ENCODE measurements around the gene SLC25A21. TPM values are rescaled to one million over a fixed set of nuclear protein-coding genes. Genes with fewer than 3 reads are reported as not detected.

SLC25A21 gene
- total and polyA plus RNA-seq, 10 of the 15 experiments (the other 5 are each of a cell fraction or from before 2014, with no cell fraction given) = 0.06 to 0.72 (median 0.17) TPM; not detected in 3

GRCh38 chr14:36690311-36691040 lies 481.9 kb downstream of the SLC25A21 start:
- no peaks in the 10 kb centered on the region for H4K20me1 ChIP-seq (ENCODE audit: control insufficient read depth, insufficient read depth)
- no peaks in the 10 kb centered on the region for H3K27me3 ChIP-seq (replicated peaks in 1 of 2; ENCODE audit: control insufficient read depth in 2 of 2, insufficient read depth in 2 of 2, low read length in 1 of 2)
- no peaks in the 10 kb centered on the region for H3K79me2 ChIP-seq (ENCODE audit: control insufficient read depth, insufficient read depth, low read length)
- H2AFZ ChIP-seq (ENCODE audit: control insufficient read depth, low read depth, low read length) = no peak overlapping the region
- no peak overlapping the region for H3K4me2 ChIP-seq (ENCODE audit: control insufficient read depth, insufficient read depth)
- intact Hi-C loops (cut with micrococcal nuclease; ENCODE audit: unreplicated experiment) = no loop called here
- H3K9ac ChIP-seq (ENCODE audit: control insufficient read depth, insufficient read depth, low read length) = no peak overlapping the region
- SMC1A ChIA-PET (ENCODE audit: uncharacterized antibody, unreplicated experiment) = no interaction called here
- H3K4me1 ChIP-seq (ENCODE audit: control insufficient read depth, insufficient read depth, low read length) = no peaks in the 10 kb centered on the region
- H3K4me3 ChIP-seq = no peak overlapping the region
- no peak for DNase-seq (ENCODE audit: low read depth, low spot score)
- H3K27ac ChIP-seq (ENCODE audit: control insufficient read depth, insufficient read depth) = no peak overlapping the region
- no peak for ATAC-seq
- no peak for FAIRE-seq
- RAD21 ChIA-PET (ENCODE audit: unreplicated experiment) = no interaction called here
- POLR2A ChIA-PET = no interaction called here
- H3K9me3 ChIP-seq (replicated peaks; ENCODE audit: control insufficient read depth, insufficient read depth, low read length) = no peaks in the 10 kb centered on the region
- WGBS (ENCODE audit: insufficient coverage, insufficient replicate concordance, low lambda C conversion rate, missing lambda C conversion rate) = 7% methylated on average over 1 of the region's 1 CpG
- H3K36me3 ChIP-seq (ENCODE audit: control insufficient read depth in 2 of 2, insufficient read depth in 2 of 2, low read length in 1 of 2) = no peaks in the 10 kb centered on the region
- CTCF ChIA-PET = interaction anchor here (1.6 kb wide), 1 partner anchor 251 kb away, joined by 4 read pairs; no protein-coding TSS in a partner anchor
- in situ Hi-C loops (cut with MboI) = no loop called here
- BruUV-seq (replicated peaks) = no TSS peak
- TF ChIP-seq ATF7 (IDR thresholded peaks at IDR 0.05; ENCODE audit: low read depth) (no peak), BACH1 (IDR thresholded peaks at IDR 0.05; ENCODE audit: borderline replicate concordance) (no peak), PML (IDR thresholded peaks at IDR 0.05; ENCODE audit: low read length) (no peak), SMAD5 (IDR thresholded peaks at IDR 0.05; ENCODE audit: low read depth) (no peak), TCF3 (IDR thresholded peaks at IDR 0.05; ENCODE audit: borderline replicate concordance, insufficient read depth, low read depth, low read length) (no peak), CHD4 (IDR thresholded peaks at IDR 0.05) (no peak), KDM1A (IDR thresholded peaks at IDR 0.05; ENCODE audit: borderline replicate concordance) (no peak), ZNF384 (IDR thresholded peaks at IDR 0.05; ENCODE audit: borderline replicate concordance, low read depth, low read length) (no peak), NR2C2 (IDR thresholded peaks at IDR 0.05; ENCODE audit: borderline replicate concordance, control insufficient read depth, insufficient read length, low read depth) (no peak), GABPA (IDR thresholded peaks at IDR 0.05; ENCODE audit: low read depth) (no peak), YY1 (IDR thresholded peaks at IDR 0.05; ENCODE audit: low read depth, low read length) (no peak)
- TF ChIP-seq, protein P1, sequence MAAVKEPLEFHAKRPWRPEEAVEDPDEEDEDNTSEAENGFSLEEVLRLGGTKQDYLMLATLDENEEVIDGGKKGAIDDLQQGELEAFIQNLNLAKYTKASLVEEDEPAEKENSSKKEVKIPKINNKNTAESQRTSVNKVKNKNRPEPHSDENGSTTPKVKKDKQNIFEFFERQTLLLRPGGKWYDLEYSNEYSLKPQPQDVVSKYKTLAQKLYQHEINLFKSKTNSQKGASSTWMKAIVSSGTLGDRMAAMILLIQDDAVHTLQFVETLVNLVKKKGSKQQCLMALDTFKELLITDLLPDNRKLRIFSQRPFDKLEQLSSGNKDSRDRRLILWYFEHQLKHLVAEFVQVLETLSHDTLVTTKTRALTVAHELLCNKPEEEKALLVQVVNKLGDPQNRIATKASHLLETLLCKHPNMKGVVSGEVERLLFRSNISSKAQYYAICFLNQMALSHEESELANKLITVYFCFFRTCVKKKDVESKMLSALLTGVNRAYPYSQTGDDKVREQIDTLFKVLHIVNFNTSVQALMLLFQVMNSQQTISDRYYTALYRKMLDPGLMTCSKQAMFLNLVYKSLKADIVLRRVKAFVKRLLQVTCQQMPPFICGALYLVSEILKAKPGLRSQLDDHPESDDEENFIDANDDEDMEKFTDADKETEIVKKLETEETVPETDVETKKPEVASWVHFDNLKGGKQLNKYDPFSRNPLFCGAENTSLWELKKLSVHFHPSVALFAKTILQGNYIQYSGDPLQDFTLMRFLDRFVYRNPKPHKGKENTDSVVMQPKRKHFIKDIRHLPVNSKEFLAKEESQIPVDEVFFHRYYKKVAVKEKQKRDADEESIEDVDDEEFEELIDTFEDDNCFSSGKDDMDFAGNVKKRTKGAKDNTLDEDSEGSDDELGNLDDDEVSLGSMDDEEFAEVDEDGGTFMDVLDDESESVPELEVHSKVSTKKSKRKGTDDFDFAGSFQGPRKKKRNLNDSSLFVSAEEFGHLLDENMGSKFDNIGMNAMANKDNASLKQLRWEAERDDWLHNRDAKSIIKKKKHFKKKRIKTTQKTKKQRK (IDR thresholded peaks at IDR 0.05; ENCODE audit: low read depth, low read length) = no peak
- TF ChIP-seq, protein P2, sequence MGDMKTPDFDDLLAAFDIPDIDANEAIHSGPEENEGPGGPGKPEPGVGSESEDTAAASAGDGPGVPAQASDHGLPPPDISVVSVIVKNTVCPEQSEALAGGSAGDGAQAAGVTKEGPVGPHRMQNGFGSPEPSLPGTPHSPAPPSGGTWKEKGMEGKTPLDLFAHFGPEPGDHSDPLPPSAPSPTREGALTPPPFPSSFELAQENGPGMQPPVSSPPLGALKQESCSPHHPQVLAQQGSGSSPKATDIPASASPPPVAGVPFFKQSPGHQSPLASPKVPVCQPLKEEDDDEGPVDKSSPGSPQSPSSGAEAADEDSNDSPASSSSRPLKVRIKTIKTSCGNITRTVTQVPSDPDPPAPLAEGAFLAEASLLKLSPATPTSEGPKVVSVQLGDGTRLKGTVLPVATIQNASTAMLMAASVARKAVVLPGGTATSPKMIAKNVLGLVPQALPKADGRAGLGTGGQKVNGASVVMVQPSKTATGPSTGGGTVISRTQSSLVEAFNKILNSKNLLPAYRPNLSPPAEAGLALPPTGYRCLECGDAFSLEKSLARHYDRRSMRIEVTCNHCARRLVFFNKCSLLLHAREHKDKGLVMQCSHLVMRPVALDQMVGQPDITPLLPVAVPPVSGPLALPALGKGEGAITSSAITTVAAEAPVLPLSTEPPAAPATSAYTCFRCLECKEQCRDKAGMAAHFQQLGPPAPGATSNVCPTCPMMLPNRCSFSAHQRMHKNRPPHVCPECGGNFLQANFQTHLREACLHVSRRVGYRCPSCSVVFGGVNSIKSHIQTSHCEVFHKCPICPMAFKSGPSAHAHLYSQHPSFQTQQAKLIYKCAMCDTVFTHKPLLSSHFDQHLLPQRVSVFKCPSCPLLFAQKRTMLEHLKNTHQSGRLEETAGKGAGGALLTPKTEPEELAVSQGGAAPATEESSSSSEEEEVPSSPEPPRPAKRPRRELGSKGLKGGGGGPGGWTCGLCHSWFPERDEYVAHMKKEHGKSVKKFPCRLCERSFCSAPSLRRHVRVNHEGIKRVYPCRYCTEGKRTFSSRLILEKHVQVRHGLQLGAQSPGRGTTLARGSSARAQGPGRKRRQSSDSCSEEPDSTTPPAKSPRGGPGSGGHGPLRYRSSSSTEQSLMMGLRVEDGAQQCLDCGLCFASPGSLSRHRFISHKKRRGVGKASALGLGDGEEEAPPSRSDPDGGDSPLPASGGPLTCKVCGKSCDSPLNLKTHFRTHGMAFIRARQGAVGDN (IDR thresholded peaks at IDR 0.05) = no peak

Measured in GM12878 (cell line).